K562 (cell line): ENCODE measurements around the gene TNIP1. TPM values are rescaled to one million over a fixed set of nuclear protein-coding genes. Genes with fewer than 3 reads are reported as not detected.

Experiments
- CREB1 ChIP-seq, 2 experiments: sonication (generic) in 1 of 2; formaldehyde crosslinking in 1 of 2; IDR thresholded peaks; 2 replicates each; pipeline versions ENCODE4 v1.6.1 to v1.8.0; 2012 to 2022; ENCODE audit warnings: inconsistent platforms in 1 of 2, mild to moderate bottlenecking in 1 of 2, missing genetic modification reagents in 1 of 2, moderate library complexity in 1 of 2
- PPARD ChIP-seq: fragments of 250-450 bp; sonication (Bioruptor Pico); IDR thresholded peaks from 2 replicates; pipeline ENCODE4 v1.8.0; 2022; ENCODE audit warnings: inconsistent platforms, mild to moderate bottlenecking, moderate library complexity
- RBM22 ChIP-seq: fragments of 200-400 bp; formaldehyde crosslinking; IDR thresholded peaks from 2 replicates; pipeline ENCODE4 v1.6.1; 2018; ENCODE audit warnings: low read length, low read depth; ENCODE audit not compliant: poor library complexity, severe bottlenecking
- TCF15 ChIP-seq: fragments of 250-450 bp; sonication (Bioruptor Pico); IDR thresholded peaks from 2 replicates; pipeline ENCODE4 v1.8.0; 2022; ENCODE audit warnings: moderate library complexity, mild to moderate bottlenecking, inconsistent platforms
- ZNF165 ChIP-seq: fragments of 250-450 bp; sonication (Bioruptor Pico); IDR thresholded peaks from 2 replicates; pipeline ENCODE4 v1.4.0; 2020; ENCODE audit warnings: borderline replicate concordance
- ZNF384 ChIP-seq: IDR thresholded peaks from 2 replicates; pipeline ENCODE4 v1.6.1; 2012; ENCODE audit warnings: low read depth, low read length, improper control_type of control experiment
- polyA plus RNA-seq, 8 experiments: library from polyadenylated mRNA; depleted of rRNA in 4 of 8; stranded (reverse) in 5 of 8; unstranded in 3 of 8; fragments of >200 nt; fragmentation: Nextera tagmentation in 2 of 8; fragmentation: Illumina TruSeq in 1 of 8; extraction: Ambion mirVana in 2 of 8; extraction: Trizol in 1 of 8; gene quantifications; 2 replicates each; pipeline versions ENCODE4 v1.2.1 to v1.2.3, GENCODE V29; 2011 to 2014; ENCODE audit warnings: inconsistent platforms in 1 of 8, missing spikeins in 1 of 8
- total RNA-seq, 7 experiments: library from RNA; depleted of rRNA in 6 of 7; stranded (reverse); fragments of >200 nt in 6 of 7; fragmentation: Illumina TruSeq in 2 of 7; extraction: Trizol in 2 of 7; gene quantifications; 2 replicates each; pipeline versions ENCODE4 v1.2.1 to v1.2.3, GENCODE V29; 2011 to 2021; ENCODE audit warnings: low replicate concordance in 1 of 7
- TF ChIP-seq, protein P1 (sequence below), 3 experiments: fragments of 200-800 bp in 1 of 3; sonication (Bioruptor generic) in 1 of 3; sonication (generic) in 1 of 3; formaldehyde crosslinking in 1 of 3; IDR thresholded peaks; 2 replicates each; pipeline versions ENCODE4 v1.6.1 to v1.8.0; 2016 to 2022; ENCODE audit warnings: mild to moderate bottlenecking in 2 of 3, missing compliant biosample characterization in 2 of 3, missing genetic modification characterization in 2 of 3, missing genetic modification reagents in 1 of 3
- TF ChIP-seq, protein P2 (sequence below), 2 experiments: fragments of 450-650 bp; conservative IDR thresholded peaks; 2 replicates each; pipeline ENCODE4 v1.6.1; 2017; ENCODE audit warnings: mild to moderate bottlenecking in 2 of 2, moderate library complexity in 2 of 2
- TF ChIP-seq, protein P3 (sequence below): fragments of 450-650 bp; IDR thresholded peaks from 2 replicates; pipeline ENCODE4 v1.6.1; 2016; ENCODE audit warnings: antibody characterized with exemption
- TF ChIP-seq, protein P4 (sequence below), 2 experiments: fragments of 450-650 bp in 1 of 2; sonication (generic) in 1 of 2; formaldehyde crosslinking in 1 of 2; IDR thresholded peaks; 2 replicates each; pipeline versions ENCODE4 v1.7.1 to v1.9.0; 2016 to 2022; ENCODE audit warnings: inconsistent platforms in 1 of 2, mild to moderate bottlenecking in 1 of 2, missing genetic modification reagents in 1 of 2

The TNIP1 gene
- total and polyA plus RNA-seq, 9 of the 15 experiments (the other 6 are each of a cell fraction or from before 2014, with no cell fraction given), result 0.46 to 41.0 (median 24.6) TPM

DNA sequence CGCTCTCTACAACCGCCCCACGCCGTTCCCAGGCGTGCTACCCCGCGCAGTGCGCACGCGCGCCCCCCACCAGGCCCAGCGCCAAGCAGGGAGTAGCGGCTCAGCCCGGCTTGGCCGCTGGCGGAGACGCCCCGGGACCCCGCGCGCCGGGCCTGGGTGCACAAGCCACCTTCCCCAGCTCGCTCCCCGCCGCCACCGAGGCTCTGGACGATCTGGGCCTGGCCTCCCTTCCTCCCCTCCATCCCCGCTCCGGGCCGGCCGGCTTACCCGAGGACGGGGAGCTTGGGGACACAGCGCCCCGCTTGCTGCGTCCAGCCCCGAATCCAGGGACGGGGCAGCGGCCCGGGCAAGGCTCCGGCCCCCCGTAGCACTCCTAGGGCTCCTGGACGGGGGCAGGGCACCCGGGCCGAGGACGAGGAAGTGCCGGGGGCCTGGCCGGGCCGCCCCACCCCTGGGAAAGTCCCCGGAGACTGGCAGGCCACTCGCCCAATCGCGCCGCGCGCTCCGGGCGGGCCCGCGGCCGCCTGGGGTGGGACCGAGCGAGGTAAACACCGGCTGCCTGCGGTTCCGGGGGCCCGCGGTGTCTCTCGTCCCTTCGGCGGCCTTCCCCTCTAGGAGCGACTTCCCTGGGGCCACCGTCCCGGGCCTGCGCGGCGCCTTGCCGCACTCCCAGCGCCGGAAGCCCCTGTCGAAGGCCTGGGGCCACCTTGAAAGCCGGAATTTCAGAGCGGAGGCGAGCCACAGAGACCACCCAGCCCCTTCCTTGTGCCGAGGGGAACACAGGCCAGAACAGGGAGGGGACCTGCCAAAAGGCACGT, at the start of gene TNIP1 (continued):
- TF ChIP-seq, protein P1, sequence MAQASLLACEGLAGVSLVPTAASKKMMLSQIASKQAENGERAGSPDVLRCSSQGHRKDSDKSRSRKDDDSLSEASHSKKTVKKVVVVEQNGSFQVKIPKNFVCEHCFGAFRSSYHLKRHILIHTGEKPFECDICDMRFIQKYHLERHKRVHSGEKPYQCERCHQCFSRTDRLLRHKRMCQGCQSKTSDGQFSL (CRISPR knock-in tag; IDR thresholded peaks at IDR 0.05), result 0 out of 2 replicates have a peak, but pooled peaks have one; percentile 17
- TF ChIP-seq, protein P1 (tag; IDR thresholded peaks at IDR 0.05), result no peak
- TF ChIP-seq, protein P2, sequence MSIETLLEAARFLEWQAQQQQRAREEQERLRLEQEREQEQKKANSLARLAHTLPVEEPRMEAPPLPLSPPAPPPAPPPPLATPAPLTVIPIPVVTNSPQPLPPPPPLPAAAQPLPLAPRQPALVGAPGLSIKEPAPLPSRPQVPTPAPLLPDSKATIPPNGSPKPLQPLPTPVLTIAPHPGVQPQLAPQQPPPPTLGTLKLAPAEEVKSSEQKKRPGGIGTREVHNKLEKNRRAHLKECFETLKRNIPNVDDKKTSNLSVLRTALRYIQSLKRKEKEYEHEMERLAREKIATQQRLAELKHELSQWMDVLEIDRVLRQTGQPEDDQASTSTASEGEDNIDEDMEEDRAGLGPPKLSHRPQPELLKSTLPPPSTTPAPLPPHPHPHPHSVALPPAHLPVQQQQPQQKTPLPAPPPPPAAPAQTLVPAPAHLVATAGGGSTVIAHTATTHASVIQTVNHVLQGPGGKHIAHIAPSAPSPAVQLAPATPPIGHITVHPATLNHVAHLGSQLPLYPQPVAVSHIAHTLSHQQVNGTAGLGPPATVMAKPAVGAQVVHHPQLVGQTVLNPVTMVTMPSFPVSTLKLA (conservative IDR thresholded peaks at IDR 0.05), result peak; percentile 85 to 93
- TF ChIP-seq ZNF165 (CRISPR knock-in tag) (no peak), ZNF384 (no peak), TCF15 (CRISPR knock-in tag) (no peak), PPARD (CRISPR knock-in tag) (no peak), RBM22 (peak; percentile 36), CREB1 (IDR thresholded peaks at IDR 0.05) (peak; percentile 21), CREB1 (CRISPR knock-in tag; IDR thresholded peaks at IDR 0.05) (peak; percentile 67; the same call in 1 of the 2 replicates)
- TF ChIP-seq, protein P3, sequence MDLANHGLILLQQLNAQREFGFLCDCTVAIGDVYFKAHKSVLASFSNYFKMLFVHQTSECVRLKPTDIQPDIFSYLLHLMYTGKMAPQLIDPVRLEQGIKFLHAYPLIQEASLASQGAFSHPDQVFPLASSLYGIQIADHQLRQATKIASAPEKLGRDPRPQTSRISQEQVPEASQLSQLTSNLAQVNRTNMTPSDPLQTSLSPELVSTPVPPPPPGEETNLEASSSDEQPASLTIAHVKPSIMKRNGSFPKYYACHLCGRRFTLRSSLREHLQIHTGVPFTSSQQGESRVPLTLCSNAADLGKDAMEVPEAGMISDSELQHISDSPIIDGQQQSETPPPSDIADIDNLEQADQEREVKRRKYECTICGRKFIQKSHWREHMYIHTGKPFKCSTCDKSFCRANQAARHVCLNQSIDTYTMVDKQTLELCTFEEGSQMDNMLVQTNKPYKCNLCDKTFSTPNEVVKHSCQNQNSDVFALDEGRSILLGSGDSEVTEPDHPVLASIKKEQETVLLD, result 0 out of 2 replicates have a peak, but pooled peaks have one; percentile 30
- TF ChIP-seq, protein P4, sequence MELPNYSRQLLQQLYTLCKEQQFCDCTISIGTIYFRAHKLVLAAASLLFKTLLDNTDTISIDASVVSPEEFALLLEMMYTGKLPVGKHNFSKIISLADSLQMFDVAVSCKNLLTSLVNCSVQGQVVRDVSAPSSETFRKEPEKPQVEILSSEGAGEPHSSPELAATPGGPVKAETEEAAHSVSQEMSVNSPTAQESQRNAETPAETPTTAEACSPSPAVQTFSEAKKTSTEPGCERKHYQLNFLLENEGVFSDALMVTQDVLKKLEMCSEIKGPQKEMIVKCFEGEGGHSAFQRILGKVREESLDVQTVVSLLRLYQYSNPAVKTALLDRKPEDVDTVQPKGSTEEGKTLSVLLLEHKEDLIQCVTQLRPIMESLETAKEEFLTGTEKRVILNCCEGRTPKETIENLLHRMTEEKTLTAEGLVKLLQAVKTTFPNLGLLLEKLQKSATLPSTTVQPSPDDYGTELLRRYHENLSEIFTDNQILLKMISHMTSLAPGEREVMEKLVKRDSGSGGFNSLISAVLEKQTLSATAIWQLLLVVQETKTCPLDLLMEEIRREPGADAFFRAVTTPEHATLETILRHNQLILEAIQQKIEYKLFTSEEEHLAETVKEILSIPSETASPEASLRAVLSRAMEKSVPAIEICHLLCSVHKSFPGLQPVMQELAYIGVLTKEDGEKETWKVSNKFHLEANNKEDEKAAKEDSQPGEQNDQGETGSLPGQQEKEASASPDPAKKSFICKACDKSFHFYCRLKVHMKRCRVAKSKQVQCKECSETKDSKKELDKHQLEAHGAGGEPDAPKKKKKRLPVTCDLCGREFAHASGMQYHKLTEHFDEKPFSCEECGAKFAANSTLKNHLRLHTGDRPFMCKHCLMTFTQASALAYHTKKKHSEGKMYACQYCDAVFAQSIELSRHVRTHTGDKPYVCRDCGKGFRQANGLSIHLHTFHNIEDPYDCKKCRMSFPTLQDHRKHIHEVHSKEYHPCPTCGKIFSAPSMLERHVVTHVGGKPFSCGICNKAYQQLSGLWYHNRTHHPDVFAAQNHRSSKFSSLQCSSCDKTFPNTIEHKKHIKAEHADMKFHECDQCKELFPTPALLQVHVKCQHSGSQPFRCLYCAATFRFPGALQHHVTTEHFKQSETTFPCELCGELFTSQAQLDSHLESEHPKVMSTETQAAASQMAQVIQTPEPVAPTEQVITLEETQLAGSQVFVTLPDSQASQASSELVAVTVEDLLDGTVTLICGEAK (IDR thresholded peaks at IDR 0.05), result peak; percentile 71
- TF ChIP-seq, protein P4 (CRISPR knock-in tag; IDR thresholded peaks at IDR 0.05), result no peak
